ENCODE data around the gene RPUSD3. TPM values are rescaled to one million over a fixed set of nuclear protein-coding genes. Genes with fewer than 3 reads are reported as not detected.

The RPUSD3 gene
- total and polyA plus RNA-seq, 4 donors = 14.4 to 22.7 (median 18.8) TPM

DNA sequence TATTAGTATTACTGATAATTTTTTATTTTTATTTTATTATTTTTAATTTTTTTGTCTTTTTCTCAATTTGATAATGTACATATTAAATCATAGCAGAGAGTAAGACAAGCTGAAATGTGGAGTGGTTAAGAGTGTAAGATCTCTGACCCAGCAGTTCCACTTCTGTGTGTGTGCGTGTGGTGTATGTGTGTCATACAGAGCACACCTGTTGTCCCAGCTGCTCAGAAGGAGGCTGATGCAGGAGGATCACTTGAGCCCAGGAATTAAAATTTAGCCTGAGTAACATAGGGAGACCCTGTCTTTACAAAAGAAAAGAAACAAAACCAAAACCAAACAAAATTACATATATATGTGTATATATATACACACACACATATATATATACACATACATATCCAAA, 37.6 kb upstream of the RPUSD3 start:
- TF ChIP-seq HNF4A (conservative IDR thresholded peaks at IDR 0.05) (no peak), RXRA (IDR thresholded peaks at IDR 0.05) (no peak), FOXA1 (IDR thresholded peaks at IDR 0.05) (no peak), EGR1 (IDR thresholded peaks at IDR 0.05; ENCODE audit: low read depth in 2 of 2) (no peak), ATF3 (IDR thresholded peaks at IDR 0.05) (no peak)
- DNase-seq (ENCODE audit: low spot score) = no peak
- 95% methylated on average over 1 of the region's 1 CpG for WGBS
- no peaks in the 10 kb centered on the region for H3K27me3 ChIP-seq (ENCODE audit: control insufficient read depth in 4 of 4, insufficient read depth in 4 of 4, low read length in 3 of 4)
- no peak overlapping the region for H3K4me3 ChIP-seq (ENCODE audit: low read depth in 1 of 3, low read length in 3 of 3)
- no peaks in the 10 kb centered on the region for H3K36me3 ChIP-seq (ENCODE audit: control insufficient read depth in 4 of 4, insufficient read depth in 3 of 4, low read depth in 1 of 4, low read length in 3 of 4)
- peaks cover 0 to 6% (median 2%) of the 10 kb centered on the region in 4 donors for H3K4me1 ChIP-seq (ENCODE audit: control insufficient read depth in 4 of 4, insufficient read depth in 4 of 4, low read length in 3 of 4)
- no peak overlapping the region for H3K27ac ChIP-seq (ENCODE audit: low read depth in 1 of 2, low read length in 2 of 2)
- H3K9ac ChIP-seq (ENCODE audit: low read depth in 1 of 2, low read length in 2 of 2) = no peak overlapping the region
- no peaks in the 10 kb centered on the region for H3K9me3 ChIP-seq (ENCODE audit: control insufficient read depth in 4 of 4, low read length in 3 of 4)

GRCh38 chr3:9879830-9880549, 36.2 kb upstream of the RPUSD3 start, which contains the start of gene CIDEC:
Gene CIDEC, minus strand, starts transcription at chr3:9880253. Its CDS starts 1,767 bp downstream, at chr3:9878486.
- no peaks in the 10 kb centered on the region for H3K36me3 ChIP-seq (ENCODE audit: control insufficient read depth in 4 of 4, insufficient read depth in 3 of 4, low read depth in 1 of 4, low read length in 3 of 4)
- H3K9ac ChIP-seq (ENCODE audit: low read depth in 1 of 2, low read length in 2 of 2) = no peak within 1 kb of the TSS
- no peaks in the 10 kb centered on the region for H3K27me3 ChIP-seq (ENCODE audit: control insufficient read depth in 4 of 4, insufficient read depth in 4 of 4, low read length in 3 of 4)
- 94% methylated on average over 7 of the region's 7 CpGs for WGBS
- peaks cover 0 to 6% (median 2%) of the 10 kb centered on the region in 4 donors for H3K4me1 ChIP-seq (ENCODE audit: control insufficient read depth in 4 of 4, insufficient read depth in 4 of 4, low read length in 3 of 4)
- H3K4me3 ChIP-seq (ENCODE audit: low read depth in 1 of 3, low read length in 3 of 3) = no peak within 1 kb of the TSS
- DNase-seq (ENCODE audit: low spot score) = no peak
- H3K27ac ChIP-seq (ENCODE audit: low read depth in 1 of 2, low read length in 2 of 2) = no peak within 1 kb of the TSS
- H3K9me3 ChIP-seq (ENCODE audit: control insufficient read depth in 4 of 4, low read length in 3 of 4) = no peaks in the 10 kb centered on the region
- TF ChIP-seq, protein P1, sequence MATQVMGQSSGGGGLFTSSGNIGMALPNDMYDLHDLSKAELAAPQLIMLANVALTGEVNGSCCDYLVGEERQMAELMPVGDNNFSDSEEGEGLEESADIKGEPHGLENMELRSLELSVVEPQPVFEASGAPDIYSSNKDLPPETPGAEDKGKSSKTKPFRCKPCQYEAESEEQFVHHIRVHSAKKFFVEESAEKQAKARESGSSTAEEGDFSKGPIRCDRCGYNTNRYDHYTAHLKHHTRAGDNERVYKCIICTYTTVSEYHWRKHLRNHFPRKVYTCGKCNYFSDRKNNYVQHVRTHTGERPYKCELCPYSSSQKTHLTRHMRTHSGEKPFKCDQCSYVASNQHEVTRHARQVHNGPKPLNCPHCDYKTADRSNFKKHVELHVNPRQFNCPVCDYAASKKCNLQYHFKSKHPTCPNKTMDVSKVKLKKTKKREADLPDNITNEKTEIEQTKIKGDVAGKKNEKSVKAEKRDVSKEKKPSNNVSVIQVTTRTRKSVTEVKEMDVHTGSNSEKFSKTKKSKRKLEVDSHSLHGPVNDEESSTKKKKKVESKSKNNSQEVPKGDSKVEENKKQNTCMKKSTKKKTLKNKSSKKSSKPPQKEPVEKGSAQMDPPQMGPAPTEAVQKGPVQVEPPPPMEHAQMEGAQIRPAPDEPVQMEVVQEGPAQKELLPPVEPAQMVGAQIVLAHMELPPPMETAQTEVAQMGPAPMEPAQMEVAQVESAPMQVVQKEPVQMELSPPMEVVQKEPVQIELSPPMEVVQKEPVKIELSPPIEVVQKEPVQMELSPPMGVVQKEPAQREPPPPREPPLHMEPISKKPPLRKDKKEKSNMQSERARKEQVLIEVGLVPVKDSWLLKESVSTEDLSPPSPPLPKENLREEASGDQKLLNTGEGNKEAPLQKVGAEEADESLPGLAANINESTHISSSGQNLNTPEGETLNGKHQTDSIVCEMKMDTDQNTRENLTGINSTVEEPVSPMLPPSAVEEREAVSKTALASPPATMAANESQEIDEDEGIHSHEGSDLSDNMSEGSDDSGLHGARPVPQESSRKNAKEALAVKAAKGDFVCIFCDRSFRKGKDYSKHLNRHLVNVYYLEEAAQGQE (IDR thresholded peaks at IDR 0.05) = no peak
- no peak for TF ChIP-seq FOXA2 (IDR thresholded peaks at IDR 0.05)
- TF ChIP-seq, protein P2, sequence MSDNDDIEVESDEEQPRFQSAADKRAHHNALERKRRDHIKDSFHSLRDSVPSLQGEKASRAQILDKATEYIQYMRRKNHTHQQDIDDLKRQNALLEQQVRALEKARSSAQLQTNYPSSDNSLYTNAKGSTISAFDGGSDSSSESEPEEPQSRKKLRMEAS (IDR thresholded peaks at IDR 0.05) = no peak
- no peak for TF ChIP-seq ATF3 (IDR thresholded peaks at IDR 0.05)
- TF ChIP-seq JUND (IDR thresholded peaks at IDR 0.05) = no peak
- no peak for TF ChIP-seq RAD21 (IDR thresholded peaks at IDR 0.05)
- TF ChIP-seq NR2F2 (IDR thresholded peaks at IDR 0.05) = no peak
- no peak for TF ChIP-seq RXRA (IDR thresholded peaks at IDR 0.05)
- TF ChIP-seq SP1 (IDR thresholded peaks at IDR 0.05) = no peak
- no peak for TF ChIP-seq GABPA (IDR thresholded peaks at IDR 0.05 in 1 of 2, conservative IDR thresholded peaks at IDR 0.05 in 1 of 2)
- TF ChIP-seq ZBTB33 (IDR thresholded peaks at IDR 0.05) = no peak
- TF ChIP-seq, protein P3, sequence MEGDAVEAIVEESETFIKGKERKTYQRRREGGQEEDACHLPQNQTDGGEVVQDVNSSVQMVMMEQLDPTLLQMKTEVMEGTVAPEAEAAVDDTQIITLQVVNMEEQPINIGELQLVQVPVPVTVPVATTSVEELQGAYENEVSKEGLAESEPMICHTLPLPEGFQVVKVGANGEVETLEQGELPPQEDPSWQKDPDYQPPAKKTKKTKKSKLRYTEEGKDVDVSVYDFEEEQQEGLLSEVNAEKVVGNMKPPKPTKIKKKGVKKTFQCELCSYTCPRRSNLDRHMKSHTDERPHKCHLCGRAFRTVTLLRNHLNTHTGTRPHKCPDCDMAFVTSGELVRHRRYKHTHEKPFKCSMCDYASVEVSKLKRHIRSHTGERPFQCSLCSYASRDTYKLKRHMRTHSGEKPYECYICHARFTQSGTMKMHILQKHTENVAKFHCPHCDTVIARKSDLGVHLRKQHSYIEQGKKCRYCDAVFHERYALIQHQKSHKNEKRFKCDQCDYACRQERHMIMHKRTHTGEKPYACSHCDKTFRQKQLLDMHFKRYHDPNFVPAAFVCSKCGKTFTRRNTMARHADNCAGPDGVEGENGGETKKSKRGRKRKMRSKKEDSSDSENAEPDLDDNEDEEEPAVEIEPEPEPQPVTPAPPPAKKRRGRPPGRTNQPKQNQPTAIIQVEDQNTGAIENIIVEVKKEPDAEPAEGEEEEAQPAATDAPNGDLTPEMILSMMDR (IDR thresholded peaks at IDR 0.05; ENCODE audit: low read depth, low read length, missing input control) = no peak
- TF ChIP-seq TAF1 (conservative IDR thresholded peaks at IDR 0.05) = no peak
- no peak for TF ChIP-seq EGR1 (IDR thresholded peaks at IDR 0.05; ENCODE audit: low read depth in 2 of 2)
